H1 (cell line): ENCODE data around the gene TWF2. TPM values are rescaled to one million over a fixed set of nuclear protein-coding genes. Genes with fewer than 3 reads are reported as not detected.
"Not testable (repeated sequence)": the region's sequence is repeated elsewhere in the genome, so short reads cannot be mapped to it uniquely, and the experiment has no call there.

Experiments used
- CTCF ChIA-PET: fragments of 300-600 bp; sonication (Branson Sonifier 250); formaldehyde crosslinking; loops from one replicate; lab custom pipeline; 2021; ENCODE audit not compliant: partially characterized antibody; lab: Charles Lee
- POLR2A ChIA-PET: fragments of 300-600 bp; sonication (Branson Sonifier 250); formaldehyde crosslinking; loops from one replicate; lab custom pipeline; 2021; ENCODE audit warnings: inconsistent platforms; ENCODE audit not compliant: partially characterized antibody; lab: Charles Lee
- DNase-seq, 2 experiments: peaks; one replicate each; pipeline versions ENCODE4 v3.0.0 to v3.0.0-alpha.2; 2010 to 2022; ENCODE audit warnings: low spot score in 2 of 2, low read depth in 1 of 2, mixed read lengths in 1 of 2
- FAIRE-seq: peaks from 2 replicates; lab custom pipeline; 2011; peaks lifted over from hg19 to GRCh38; lab: Jason Lieb, UNC
- H2AFZ ChIP-seq: 2 replicates; pipeline ENCODE4 v1.8.1; 2012; ENCODE audit warnings: low read length, inconsistent platforms
- H2AK5ac ChIP-seq: 2 replicates; pipeline ENCODE4 v1.6.1; 2013; ENCODE audit warnings: low read depth, low read length
- H2BK120ac ChIP-seq: replicated peaks from 2 replicates; pipeline ENCODE3; 2013; ENCODE audit warnings: low read depth, low read length, inconsistent platforms
- H2BK12ac ChIP-seq: 2 replicates; pipeline ENCODE4 v1.6.1; 2013; ENCODE audit warnings: low read depth, low read length
- H2BK15ac ChIP-seq: 2 replicates; pipeline ENCODE4 v1.6.1; 2013; ENCODE audit warnings: low read length
- H2BK20ac ChIP-seq: 2 replicates; pipeline ENCODE4 v1.6.1; 2013; ENCODE audit warnings: low read length
- H2BK5ac ChIP-seq: 2 replicates; pipeline ENCODE4 v1.6.1; 2013; ENCODE audit warnings: low read depth, low read length
- H3K14ac ChIP-seq: 2 replicates; pipeline ENCODE4 v1.6.1; 2013; ENCODE audit warnings: inconsistent platforms; ENCODE audit not compliant: insufficient read length
- H3K18ac ChIP-seq: 2 replicates; pipeline ENCODE4 v1.6.1; 2013; ENCODE audit warnings: low read length; ENCODE audit errors: extremely low read depth
- H3K23ac ChIP-seq: 2 replicates; pipeline ENCODE4 v1.6.1; 2013; ENCODE audit warnings: inconsistent platforms; ENCODE audit not compliant: insufficient read length
- H3K23me2 ChIP-seq: 2 replicates; pipeline ENCODE4 v1.6.1; 2013; ENCODE audit warnings: low read depth, low read length
- H3K27ac ChIP-seq: 2 replicates; pipeline ENCODE4 v1.6.1; 2011; ENCODE audit warnings: low read depth, low read length, inconsistent platforms
- H3K27me3 ChIP-seq, 4 experiments: replicated peaks in 1 of 4; 1 replicate in 1 of 4; 2 replicates in 3 of 4; pipeline versions ENCODE4 v1.6.1 to v1.8.1; 2011 to 2013; ENCODE audit warnings: low read length in 3 of 4, mild to moderate bottlenecking in 3 of 4, inconsistent platforms in 2 of 4, mixed read lengths in 2 of 4, moderate library complexity in 1 of 4; ENCODE audit not compliant: control insufficient read depth in 3 of 4, insufficient read depth in 3 of 4; ENCODE audit errors: extremely low read depth in 1 of 4
- H3K36me3 ChIP-seq, 4 experiments: 2 replicates each; pipeline versions ENCODE4 v1.6.1 to v1.8.1; 2011 to 2013; ENCODE audit warnings: mild to moderate bottlenecking in 4 of 4, low read length in 3 of 4, moderate library complexity in 2 of 4, control low read depth in 1 of 4, inconsistent platforms in 1 of 4; ENCODE audit not compliant: insufficient read depth in 4 of 4, control insufficient read depth in 2 of 4
- H3K4ac ChIP-seq: replicated peaks from 2 replicates; pipeline ENCODE3; 2013; ENCODE audit warnings: low read length, low read depth, mixed read lengths, inconsistent platforms; ENCODE audit not compliant: insufficient read length
- H3K4me1 ChIP-seq, 4 experiments: replicated peaks in 1 of 4; 1 replicate in 1 of 4; 2 replicates in 3 of 4; pipeline versions ENCODE4 v1.6.1 to v1.8.1; 2011 to 2013; ENCODE audit warnings: low read length in 3 of 4, inconsistent platforms in 2 of 4, mixed read lengths in 1 of 4; ENCODE audit not compliant: insufficient read depth in 4 of 4, control insufficient read depth in 3 of 4
- H3K4me2 ChIP-seq, 2 experiments: 2 replicates each; pipeline versions ENCODE4 v1.6.1 to v1.8.1; 2011 to 2013; ENCODE audit warnings: low read depth in 2 of 2, low read length in 2 of 2, control low read depth in 1 of 2, inconsistent platforms in 1 of 2, mild to moderate bottlenecking in 1 of 2; ENCODE audit not compliant: insufficient read depth in 1 of 2
- H3K4me3 ChIP-seq, 4 experiments: fragments of 200-600, 300-600 bp in 1 of 4; sonication (generic), shearing (Covaris generic), sonication (Bioruptor Twin) in 1 of 4; 2 replicates each; pipeline versions ENCODE4 v1.5.1 to v1.8.1; 2011 to 2016; ENCODE audit warnings: low read length in 4 of 4, low read depth in 3 of 4, control low read depth in 2 of 4, inconsistent platforms in 2 of 4, mild to moderate bottlenecking in 2 of 4, mixed read lengths in 1 of 4, moderate library complexity in 1 of 4; ENCODE audit not compliant: insufficient read depth in 2 of 4; ENCODE audit errors: extremely low read depth in 1 of 4
- H3K56ac ChIP-seq: replicated peaks from 2 replicates; pipeline ENCODE3; 2013; ENCODE audit warnings: low read depth, mild to moderate bottlenecking, mixed read lengths, low read length, inconsistent platforms; ENCODE audit not compliant: insufficient read length
- H3K79me1 ChIP-seq: 2 replicates; pipeline ENCODE4 v1.6.1; 2013; ENCODE audit warnings: low read depth, low read length, control low read depth
- H3K79me2 ChIP-seq, 2 experiments: 2 replicates each; pipeline versions ENCODE4 v1.6.1 to v1.8.1; 2012 to 2013; ENCODE audit warnings: low read length in 2 of 2, mild to moderate bottlenecking in 2 of 2, inconsistent platforms in 1 of 2; ENCODE audit not compliant: insufficient read depth in 2 of 2, control insufficient read depth in 1 of 2
- H3K9ac ChIP-seq, 4 experiments: replicated peaks in 1 of 4; 1 replicate in 1 of 4; 2 replicates in 3 of 4; pipeline versions ENCODE4 v1.6.1 to v1.8.1; 2011 to 2013; ENCODE audit warnings: low read depth in 3 of 4, low read length in 3 of 4, control low read depth in 2 of 4, mild to moderate bottlenecking in 2 of 4, moderate library complexity in 2 of 4, inconsistent platforms in 1 of 4; ENCODE audit errors: extremely low read depth in 1 of 4
- H3K9me3 ChIP-seq, 2 experiments: 2 replicates each; pipeline versions ENCODE4 v1.6.1 to v1.8.1; 2012 to 2013; ENCODE audit warnings: mild to moderate bottlenecking in 2 of 2, moderate library complexity in 2 of 2, control low read depth in 1 of 2, inconsistent platforms in 1 of 2, low read depth in 1 of 2, low read length in 1 of 2, mixed read lengths in 1 of 2; ENCODE audit not compliant: insufficient read depth in 2 of 2
- H4K20me1 ChIP-seq, 2 experiments: replicated peaks in 1 of 2; 2 replicates each; pipeline versions ENCODE3 to v1.8.1; 2011 to 2013; ENCODE audit warnings: inconsistent platforms in 2 of 2, low read length in 2 of 2, mild to moderate bottlenecking in 1 of 2; ENCODE audit not compliant: insufficient read depth in 2 of 2, control insufficient read depth in 1 of 2
- H4K5ac ChIP-seq: 2 replicates; pipeline ENCODE4 v1.6.1; 2013; ENCODE audit warnings: low read length, low read depth, mixed read lengths, inconsistent platforms; ENCODE audit not compliant: insufficient read length
- H4K8ac ChIP-seq: 2 replicates; pipeline ENCODE4 v1.8.0; 2013; ENCODE audit warnings: mild to moderate bottlenecking, moderate library complexity, low read length, inconsistent platforms; ENCODE audit not compliant: insufficient read depth; ENCODE audit errors: extremely low read depth
- H4K91ac ChIP-seq: replicated peaks from 2 replicates; pipeline ENCODE3; 2013; ENCODE audit warnings: low read length, mixed read lengths, inconsistent platforms; ENCODE audit not compliant: insufficient read length
- WGBS, 2 experiments: shearing (Covaris generic) in 1 of 2; methylation state at CpG; one replicate each; pipeline versions ENCODE4 v1.1.6 to v1.1.7; 2013 to 2015; ENCODE audit warnings: low lambda C conversion rate in 2 of 2, mixed read lengths in 2 of 2, inconsistent platforms in 1 of 2, low coverage in 1 of 2, missing lambda C conversion rate in 1 of 2; ENCODE audit not compliant: insufficient replicate concordance in 2 of 2, insufficient coverage in 1 of 2, insufficient read length in 1 of 2; ENCODE audit errors: extremely low coverage in 1 of 2, missing lambda C conversion rate in 1 of 2; 5-methylcytosine and 5-hydroxymethylcytosine counted together
- polyA plus RNA-seq, 7 experiments: library from polyadenylated mRNA; depleted of rRNA in 3 of 7; stranded (reverse) in 5 of 7; unstranded in 2 of 7; fragments of >200 nt in 5 of 7; fragments of 200-250 nt in 2 of 7; gene quantifications; 1 replicate in 5 of 7; 2 replicates in 1 of 7; 4 replicates in 1 of 7; pipeline versions ENCODE4 v1.2.1 to v1.2.3, GENCODE V29; 2011 to 2013; ENCODE audit warnings: missing spikeins in 2 of 7, mixed read lengths in 2 of 7
- total RNA-seq: library from RNA; stranded (reverse); fragmentation: NEBNext Ultra II Directional; extraction: Animal tissue kit (Norgen Biotek cat#: 25700); gene quantifications from 2 replicates; pipeline ENCODE4 v1.2.1, GENCODE V29; 2021

TWF2 gene
- total and polyA plus RNA-seq, 2 of the 8 experiments (the other 6 are each of a cell fraction or from before 2014, with no cell fraction given) = 65.2 to 90.4 TPM

DNA sequence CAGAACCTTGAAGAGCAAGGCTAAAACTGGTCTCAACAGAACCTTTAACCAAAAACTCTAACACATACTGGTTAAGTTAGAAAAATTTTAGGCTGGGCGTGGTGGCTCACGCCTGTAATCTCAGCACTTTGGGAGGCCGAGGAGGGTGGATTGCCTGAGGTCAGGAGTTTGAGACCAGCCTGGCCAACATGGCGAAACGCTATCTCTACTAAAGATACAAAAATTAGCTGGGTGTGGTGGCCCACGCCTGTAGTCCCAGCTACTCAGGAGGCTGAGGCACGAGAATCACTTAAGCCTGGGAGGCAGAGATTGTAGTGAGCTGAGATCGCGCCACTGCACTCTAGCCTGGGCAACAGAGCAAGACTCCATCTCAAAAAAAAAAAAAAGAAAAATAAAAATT, 33.2 kb upstream of the TWF2 start:
- H3K14ac ChIP-seq, H3K27ac ChIP-seq, H2BK120ac ChIP-seq, H2AK5ac ChIP-seq, H2BK5ac ChIP-seq, H2BK20ac ChIP-seq, H3K18ac ChIP-seq, H2BK15ac ChIP-seq, H3K9me3 ChIP-seq, H3K23me2 ChIP-seq, H2AFZ ChIP-seq, H3K56ac ChIP-seq, H3K9ac ChIP-seq, H4K8ac ChIP-seq, H3K4me3 ChIP-seq, H4K5ac ChIP-seq, H3K4ac ChIP-seq, H3K27me3 ChIP-seq, H3K23ac ChIP-seq, DNase-seq, H3K79me1 ChIP-seq, H2BK12ac ChIP-seq, H3K4me1 ChIP-seq, H4K91ac ChIP-seq, H3K4me2 ChIP-seq, FAIRE-seq: not testable (repeated sequence)
- CTCF ChIA-PET = interaction anchor here (0.7 to 2.3 kb wide), 7 partner anchors 11 to 84 kb away, joined by 3 to 9 read pairs (median 3); no protein-coding TSS in a partner anchor
- H4K20me1 ChIP-seq = peaks cover 19 to 24% of the 10 kb centered on the region in 2 experiments
- peaks cover 44 to 94% of the 10 kb centered on the region in 2 experiments for H3K79me2 ChIP-seq
- peaks cover 11 to 40% (median 23%) of the 10 kb centered on the region in 4 experiments for H3K36me3 ChIP-seq
- POLR2A ChIA-PET = interaction anchor here (1.1 to 2.4 kb wide), 3 partner anchors 16 to 35 kb away, joined by 4 to 9 read pairs (median 4); no protein-coding TSS in a partner anchor
- 90% methylated on average over 9 of the region's 9 CpGs; no CpG with 5 or more reads in 1 of the 2 experiments for WGBS, 2 experiments
